ENCODE measurements around the gene CYP46A1. TPM values are rescaled to one million over a fixed set of nuclear protein-coding genes. Genes with fewer than 3 reads are reported as not detected.

The CYP46A1 gene
- total and polyA plus RNA-seq, 2 donors from 2014 or later, result 0.82 to 2.5 TPM

DNA sequence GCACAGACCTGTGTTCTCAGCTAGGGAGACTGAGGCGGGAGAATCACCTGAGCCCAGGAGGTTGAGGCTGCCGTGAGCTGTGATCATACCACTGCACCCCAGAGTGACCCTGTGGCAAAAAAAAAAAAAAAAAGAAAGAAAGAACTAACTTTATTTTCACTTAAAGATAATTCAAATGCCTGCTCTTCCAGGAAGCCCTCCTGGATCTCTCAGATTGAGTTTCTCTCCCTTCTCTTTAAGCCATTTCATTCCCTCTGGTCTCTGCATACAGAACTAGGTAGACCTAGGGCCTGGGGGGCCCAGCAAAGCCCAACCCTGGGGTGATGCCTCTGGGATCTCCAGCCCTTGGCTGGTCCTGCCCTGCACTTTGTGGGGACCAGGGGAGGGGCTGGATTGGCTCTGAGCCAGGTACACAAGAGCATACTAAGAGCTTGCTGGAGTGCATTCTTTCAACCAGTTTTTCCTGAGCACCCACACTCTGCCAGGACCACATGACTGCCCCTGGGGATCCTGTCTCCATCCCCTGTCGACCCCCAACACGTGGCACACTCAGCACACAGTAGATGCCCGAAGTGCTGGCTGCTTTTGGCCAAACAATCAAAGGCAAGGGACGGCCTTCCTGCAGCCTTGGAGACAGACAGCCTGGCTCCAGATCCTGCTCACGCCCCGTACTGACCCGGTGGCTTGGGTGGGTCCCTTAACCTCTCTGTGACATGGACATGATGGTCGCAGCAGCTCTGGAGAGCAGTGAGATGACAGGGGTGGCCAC, 52.7 kb downstream of the CYP46A1 start:
- H3K36me3 ChIP-seq (ENCODE audit: control insufficient read depth in 2 of 3, insufficient read depth in 3 of 3, low read length in 3 of 3), result no peaks in the 10 kb centered on the region
- TF ChIP-seq, protein P1, sequence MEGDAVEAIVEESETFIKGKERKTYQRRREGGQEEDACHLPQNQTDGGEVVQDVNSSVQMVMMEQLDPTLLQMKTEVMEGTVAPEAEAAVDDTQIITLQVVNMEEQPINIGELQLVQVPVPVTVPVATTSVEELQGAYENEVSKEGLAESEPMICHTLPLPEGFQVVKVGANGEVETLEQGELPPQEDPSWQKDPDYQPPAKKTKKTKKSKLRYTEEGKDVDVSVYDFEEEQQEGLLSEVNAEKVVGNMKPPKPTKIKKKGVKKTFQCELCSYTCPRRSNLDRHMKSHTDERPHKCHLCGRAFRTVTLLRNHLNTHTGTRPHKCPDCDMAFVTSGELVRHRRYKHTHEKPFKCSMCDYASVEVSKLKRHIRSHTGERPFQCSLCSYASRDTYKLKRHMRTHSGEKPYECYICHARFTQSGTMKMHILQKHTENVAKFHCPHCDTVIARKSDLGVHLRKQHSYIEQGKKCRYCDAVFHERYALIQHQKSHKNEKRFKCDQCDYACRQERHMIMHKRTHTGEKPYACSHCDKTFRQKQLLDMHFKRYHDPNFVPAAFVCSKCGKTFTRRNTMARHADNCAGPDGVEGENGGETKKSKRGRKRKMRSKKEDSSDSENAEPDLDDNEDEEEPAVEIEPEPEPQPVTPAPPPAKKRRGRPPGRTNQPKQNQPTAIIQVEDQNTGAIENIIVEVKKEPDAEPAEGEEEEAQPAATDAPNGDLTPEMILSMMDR (IDR thresholded peaks at IDR 0.05; ENCODE audit: borderline replicate concordance, extremely low read depth, insufficient read depth), result no peak
- DNase-seq (peak in 2 of 5 donors; percentile 70 to 78), FAIRE-seq (no peak)
- no peaks in the 10 kb centered on the region for H3K27me3 ChIP-seq (ENCODE audit: control insufficient read depth, insufficient read depth, low read length)
- H3K9ac ChIP-seq (ENCODE audit: low read length in 3 of 3), result peak overlapping the region in 1 of 3 donors; percentile 51
- peak overlapping the region in 2 of 3 donors; percentile 49 to 59 for H3K4me3 ChIP-seq (ENCODE audit: low read length in 3 of 3)
- intact Hi-C loops (cut with DNase I), result no loop called here
- H3K4me1 ChIP-seq (ENCODE audit: control insufficient read depth in 2 of 3, insufficient read depth in 2 of 3, low read depth in 1 of 3, low read length in 3 of 3), result peaks cover 0 to 28% (median 5%) of the 10 kb centered on the region in 3 donors
- H3K9me3 ChIP-seq (ENCODE audit: control insufficient read depth in 2 of 3, insufficient read depth in 1 of 3, low read length in 3 of 3), result no peaks in the 10 kb centered on the region
- no peak overlapping the region for H3K27ac ChIP-seq (ENCODE audit: low read depth in 2 of 2, low read length in 2 of 2)

DNA sequence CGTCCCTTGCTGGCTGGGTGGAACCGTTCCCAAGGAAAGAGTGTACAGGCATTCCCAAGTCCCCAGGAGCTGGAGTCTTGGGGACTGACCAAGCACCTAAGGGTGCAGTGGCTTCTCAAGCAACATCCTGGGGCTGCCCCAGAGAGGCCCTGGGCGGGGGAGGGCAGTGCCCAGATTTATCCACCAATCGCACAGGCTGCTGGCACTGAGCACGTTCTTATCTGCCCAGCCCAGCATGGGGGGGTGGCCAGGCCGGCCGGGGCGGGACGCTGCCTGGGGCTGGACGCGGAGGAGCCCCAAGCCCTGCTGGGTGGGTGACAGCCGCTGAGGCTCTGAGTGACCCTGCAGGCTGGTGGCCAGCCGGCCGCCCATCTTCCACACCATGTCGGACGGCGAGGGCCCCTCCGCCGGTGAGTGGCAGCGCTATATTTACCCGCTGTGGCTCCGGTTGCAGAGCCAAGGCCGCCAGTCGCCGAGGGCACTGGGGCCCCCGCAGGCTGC, 53.4 kb downstream of the CYP46A1 start:
- H3K27ac ChIP-seq (ENCODE audit: low read depth in 2 of 2, low read length in 2 of 2), result no peak overlapping the region
- FAIRE-seq, result no peak
- TF ChIP-seq, protein P1 (IDR thresholded peaks at IDR 0.05; ENCODE audit: borderline replicate concordance, extremely low read depth, insufficient read depth), result no peak
- H3K36me3 ChIP-seq (ENCODE audit: control insufficient read depth in 2 of 3, insufficient read depth in 3 of 3, low read length in 3 of 3), result no peaks in the 10 kb centered on the region
- H3K4me1 ChIP-seq (ENCODE audit: control insufficient read depth in 2 of 3, insufficient read depth in 2 of 3, low read depth in 1 of 3, low read length in 3 of 3), result peaks cover 0 to 28% (median 5%) of the 10 kb centered on the region in 3 donors
- peak overlapping the region in 1 of 3 donors; percentile 51 for H3K9ac ChIP-seq (ENCODE audit: low read length in 3 of 3)
- DNase-seq, result peak in 3 of 5 donors; percentile 41 to 83 (median 68)
- intact Hi-C loops (cut with DNase I), result no loop called here
- H3K4me3 ChIP-seq (ENCODE audit: low read length in 3 of 3), result peak overlapping the region in 2 of 3 donors; percentile 49 to 59
- H3K27me3 ChIP-seq (ENCODE audit: control insufficient read depth, insufficient read depth, low read length), result no peaks in the 10 kb centered on the region
- no peaks in the 10 kb centered on the region for H3K9me3 ChIP-seq (ENCODE audit: control insufficient read depth in 2 of 3, insufficient read depth in 1 of 3, low read length in 3 of 3)

DNA sequence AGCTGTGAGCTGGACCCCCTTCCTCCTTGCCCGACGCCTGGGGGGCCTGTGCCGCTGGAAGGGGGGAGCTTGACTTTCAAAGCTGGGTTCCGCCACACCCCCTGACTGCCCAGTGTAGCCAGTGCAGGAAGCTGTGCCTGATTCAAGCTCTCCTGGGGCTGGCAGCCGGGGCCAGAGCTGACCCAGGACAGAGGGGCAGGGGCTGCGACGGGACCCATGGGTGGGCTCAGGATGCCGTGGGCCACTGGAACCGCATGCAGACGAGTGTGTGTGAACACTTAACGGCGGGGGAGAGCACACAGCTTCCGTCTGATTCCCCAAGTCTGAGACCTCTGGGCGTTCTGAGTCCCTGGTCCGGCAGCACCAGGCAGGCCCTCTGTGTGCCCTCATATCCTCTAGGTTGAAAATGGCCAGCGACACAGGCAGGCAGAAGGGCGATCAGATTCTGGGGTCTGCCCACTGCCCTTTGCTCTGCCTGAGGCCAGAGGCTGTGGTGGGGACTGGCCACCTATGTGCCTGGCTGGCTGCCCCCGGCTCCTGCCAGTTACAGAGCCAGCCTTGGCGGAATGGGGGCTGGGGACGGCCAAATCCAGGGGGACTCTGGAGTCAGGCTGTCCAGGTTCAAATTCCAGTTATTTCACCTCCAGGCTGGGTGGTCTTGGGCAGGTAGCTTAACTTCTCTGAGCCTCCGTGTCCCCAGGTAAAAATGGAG, 54.0 kb downstream of the CYP46A1 start:
- intact Hi-C loops (cut with DNase I), result no loop called here

More for the DNA sequence above, 54.0 kb downstream of the CYP46A1 start:
- TF ChIP-seq, protein P1 (IDR thresholded peaks at IDR 0.05; ENCODE audit: borderline replicate concordance, extremely low read depth, insufficient read depth), result no peak
- Histone ChIP-seq H3K4me3 (ENCODE audit: low read length in 3 of 3) (peak overlapping the region in 2 of 3 donors; percentile 49 to 59), H3K9ac (ENCODE audit: low read length in 3 of 3) (peak overlapping the region in 1 of 3 donors; percentile 51), H3K36me3 (ENCODE audit: control insufficient read depth in 2 of 3, insufficient read depth in 3 of 3, low read length in 3 of 3) (no peaks in the 10 kb centered on the region), H3K9me3 (ENCODE audit: control insufficient read depth in 2 of 3, insufficient read depth in 1 of 3, low read length in 3 of 3) (no peaks in the 10 kb centered on the region), H3K27me3 (ENCODE audit: control insufficient read depth, insufficient read depth, low read length) (no peaks in the 10 kb centered on the region), H3K4me1 (ENCODE audit: control insufficient read depth in 2 of 3, insufficient read depth in 2 of 3, low read depth in 1 of 3, low read length in 3 of 3) (peaks cover 0 to 28% (median 5%) of the 10 kb centered on the region in 3 donors), H3K27ac (ENCODE audit: low read depth in 2 of 2, low read length in 2 of 2) (peak overlapping the region in 1 of 2 donors; percentile 29)
- DNase-seq (peak in 2 of 5 donors; percentile 49 to 73), FAIRE-seq (no peak)
